ENCODE data around the gene CACNA1B.

CACNA1B gene

DNA sequence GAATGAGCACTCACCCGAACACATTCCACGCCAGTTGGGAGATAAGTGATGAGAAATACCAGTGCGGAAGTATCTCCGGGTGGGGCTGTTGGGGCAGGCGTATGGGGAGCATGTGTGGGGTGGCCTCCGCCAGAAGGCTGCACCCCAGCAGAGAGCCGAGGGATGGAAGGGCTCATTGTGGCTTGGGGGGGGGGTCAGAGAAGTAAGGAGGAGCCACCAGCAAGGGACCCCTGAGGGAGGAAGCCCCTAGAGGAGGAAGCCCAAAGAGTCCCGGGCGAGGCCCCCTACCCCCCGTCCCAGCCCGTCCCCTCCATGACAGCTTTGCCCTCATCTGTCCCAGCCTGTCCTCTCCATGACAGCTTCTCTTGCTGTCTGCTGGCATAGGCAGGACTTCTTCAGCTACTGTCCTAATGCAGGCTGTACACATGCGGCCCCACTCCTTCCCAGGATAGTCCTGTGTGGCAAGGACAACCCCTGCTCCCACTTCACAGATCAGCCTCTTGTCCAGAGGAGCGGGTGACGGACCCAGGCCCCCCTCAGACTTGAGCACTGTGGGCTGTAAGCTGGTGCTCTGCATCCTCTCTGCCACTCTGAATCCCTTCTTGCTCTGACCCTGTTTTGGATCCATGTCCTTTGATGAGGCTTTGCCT is 239.6 kb downstream of the CACNA1B start:
- no peak for TF ChIP-seq FOXM1 (IDR thresholded peaks at IDR 0.05; ENCODE audit: borderline replicate concordance, low read depth)
- TF ChIP-seq TAF1 (IDR thresholded peaks at IDR 0.05; ENCODE audit: low read depth) = no peak
- TF ChIP-seq RAD21 (IDR thresholded peaks at IDR 0.05; ENCODE audit: low read depth) = no peak
- no peak for TF ChIP-seq ZBTB7A (IDR thresholded peaks at IDR 0.05; ENCODE audit: low read depth)
- no peak for TF ChIP-seq TEAD4 (IDR thresholded peaks at IDR 0.05)
- TF ChIP-seq CEBPB (IDR thresholded peaks at IDR 0.05) = no peak

DNA sequence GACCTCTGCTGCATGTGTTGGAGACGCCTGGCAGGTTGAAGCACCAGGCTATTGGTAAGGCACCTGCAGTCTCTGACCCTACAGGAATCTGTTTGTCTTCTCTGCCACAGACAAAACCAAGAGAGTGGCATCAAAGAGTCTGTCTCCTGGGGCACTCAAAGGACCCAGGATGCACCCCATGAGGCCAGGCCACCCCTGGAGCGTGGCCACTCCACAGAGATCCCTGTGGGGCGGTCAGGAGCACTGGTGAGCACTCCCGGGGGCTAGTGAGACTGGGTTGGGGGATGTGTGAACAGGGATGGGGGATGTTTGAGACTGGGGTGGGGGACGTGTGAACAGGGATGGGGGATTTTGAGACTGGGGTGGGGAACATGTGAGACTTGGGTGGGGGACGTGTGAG is 240.3 kb downstream of the CACNA1B start:
- TF ChIP-seq USF1 (IDR thresholded peaks at IDR 0.05) = no peak
- no peak for TF ChIP-seq TCF12 (IDR thresholded peaks at IDR 0.05; ENCODE audit: low read depth)
- no peak for TF ChIP-seq ZBTB7A (IDR thresholded peaks at IDR 0.05; ENCODE audit: low read depth)
- no peak for TF ChIP-seq CEBPB (IDR thresholded peaks at IDR 0.05)

GRCh38 chr9:138118601-138119071 is 241.1 kb downstream of the CACNA1B start:
- TF ChIP-seq TAF1 (IDR thresholded peaks at IDR 0.05; ENCODE audit: low read depth) (no peak), FOXM1 (IDR thresholded peaks at IDR 0.05; ENCODE audit: borderline replicate concordance, low read depth) (no peak), YY1 (IDR thresholded peaks at IDR 0.05; ENCODE audit: low read depth) (no peak), TEAD4 (IDR thresholded peaks at IDR 0.05) (no peak), ZBTB7A (IDR thresholded peaks at IDR 0.05; ENCODE audit: low read depth) (no peak), CREB1 (IDR thresholded peaks at IDR 0.05; ENCODE audit: low read depth) (no peak), TCF12 (IDR thresholded peaks at IDR 0.05; ENCODE audit: low read depth) (no peak), NFIC (IDR thresholded peaks at IDR 0.05) (no peak), MAX (IDR thresholded peaks at IDR 0.05) (no peak), RAD21 (IDR thresholded peaks at IDR 0.05; ENCODE audit: low read depth) (no peak), USF1 (IDR thresholded peaks at IDR 0.05) (no peak), CEBPB (IDR thresholded peaks at IDR 0.05) (no peak), EGR1 (IDR thresholded peaks at IDR 0.05) (no peak), REST (IDR thresholded peaks at IDR 0.05; ENCODE audit: low read depth) (no peak), EP300 (IDR thresholded peaks at IDR 0.05; ENCODE audit: borderline replicate concordance) (no peak)

DNA sequence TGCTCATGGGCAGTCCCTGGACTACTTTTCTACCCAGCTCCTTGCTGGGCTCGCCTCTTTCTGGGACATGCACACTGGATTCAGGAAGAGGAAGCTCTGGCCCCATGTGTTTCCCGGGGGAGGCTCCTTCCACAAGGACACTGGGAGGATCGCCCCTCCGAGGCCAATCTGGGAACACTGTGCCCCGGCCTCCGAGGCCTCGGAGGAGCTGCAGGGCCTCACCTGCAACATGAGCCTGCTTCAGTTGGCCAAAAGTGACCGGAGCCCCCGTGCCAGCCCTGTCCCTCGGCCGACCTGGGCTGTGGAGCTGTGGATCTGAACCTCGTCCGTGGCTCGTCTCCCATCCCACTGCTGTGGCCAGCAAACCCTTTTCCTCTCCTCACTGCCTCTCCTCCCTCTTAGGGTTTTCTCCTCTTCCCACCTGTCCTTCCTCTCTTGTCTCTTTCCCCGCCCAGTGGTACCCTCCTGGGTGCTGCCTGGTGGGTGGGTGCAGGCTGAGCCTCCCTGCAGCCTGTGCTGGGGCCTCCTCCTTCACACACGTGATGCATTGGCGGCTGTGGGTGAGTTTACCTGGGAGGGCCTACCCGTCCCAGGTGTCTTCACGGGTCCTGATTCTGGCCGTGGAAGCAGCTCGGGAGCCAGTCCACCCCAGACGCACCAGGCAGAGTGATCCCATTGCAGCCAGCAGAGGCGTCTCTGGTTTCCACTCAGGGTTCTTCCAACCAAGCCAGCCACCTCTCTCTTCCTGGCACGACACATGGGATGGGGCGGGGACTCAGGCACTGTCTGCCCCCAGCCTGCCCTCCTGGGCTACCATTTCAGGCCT is 241.8 kb downstream of the CACNA1B start:
- TF ChIP-seq ZBTB7A (IDR thresholded peaks at IDR 0.05; ENCODE audit: low read depth) = no peak
- TF ChIP-seq CREB1 (IDR thresholded peaks at IDR 0.05; ENCODE audit: low read depth) = no peak
- TF ChIP-seq REST (IDR thresholded peaks at IDR 0.05; ENCODE audit: low read depth) = no peak
- TF ChIP-seq TAF1 (IDR thresholded peaks at IDR 0.05; ENCODE audit: low read depth) = no peak
- no peak for TF ChIP-seq EGR1 (IDR thresholded peaks at IDR 0.05)
- TF ChIP-seq CEBPB (IDR thresholded peaks at IDR 0.05) = no peak
- TF ChIP-seq YY1 (IDR thresholded peaks at IDR 0.05; ENCODE audit: low read depth) = no peak
- no peak for TF ChIP-seq MAX (IDR thresholded peaks at IDR 0.05)
- TF ChIP-seq TCF12 (IDR thresholded peaks at IDR 0.05; ENCODE audit: low read depth) = no peak
- no peak for TF ChIP-seq TEAD4 (IDR thresholded peaks at IDR 0.05)
- no peak for TF ChIP-seq FOXM1 (IDR thresholded peaks at IDR 0.05; ENCODE audit: borderline replicate concordance, low read depth)
- TF ChIP-seq NFIC (IDR thresholded peaks at IDR 0.05) = no peak

GRCh38 chr9:138120072-138120471 is 242.5 kb downstream of the CACNA1B start:
- TF ChIP-seq YY1 (IDR thresholded peaks at IDR 0.05; ENCODE audit: low read depth) = no peak
- no peak for TF ChIP-seq REST (IDR thresholded peaks at IDR 0.05; ENCODE audit: low read depth)
- TF ChIP-seq TAF1 (IDR thresholded peaks at IDR 0.05; ENCODE audit: low read depth) = no peak
- no peak for TF ChIP-seq CREB1 (IDR thresholded peaks at IDR 0.05; ENCODE audit: low read depth)
- TF ChIP-seq USF1 (IDR thresholded peaks at IDR 0.05) = no peak
- TF ChIP-seq NFIC (IDR thresholded peaks at IDR 0.05) = no peak
- no peak for TF ChIP-seq ZBTB7A (IDR thresholded peaks at IDR 0.05; ENCODE audit: low read depth)
- TF ChIP-seq EGR1 (IDR thresholded peaks at IDR 0.05) = no peak
- no peak for TF ChIP-seq MAX (IDR thresholded peaks at IDR 0.05)
- TF ChIP-seq TEAD4 (IDR thresholded peaks at IDR 0.05) = no peak
- TF ChIP-seq RAD21 (IDR thresholded peaks at IDR 0.05; ENCODE audit: low read depth) = no peak
- TF ChIP-seq FOXM1 (IDR thresholded peaks at IDR 0.05; ENCODE audit: borderline replicate concordance, low read depth) = no peak
- TF ChIP-seq TCF12 (IDR thresholded peaks at IDR 0.05; ENCODE audit: low read depth) = no peak

Data from Ishikawa (cell line).